B cell (primary cell): Measurements from ENCODE around the gene RPS21. TPM values are rescaled to one million over a fixed set of nuclear protein-coding genes. Genes with fewer than 3 reads are reported as not detected.

Experiments used
- ATAC-seq: fragments of 200-7000 bp; cut with Tn5 transposase; one replicate; pipeline ENCODE4 v1.10.0; 2021; ENCODE audit warnings: low read depth, mild to moderate bottlenecking, moderate number of reproducible peaks, moderate library complexity
- CTCF ChIA-PET: fragments of 350-600 bp; sonication (Branson Sonifier 250); formaldehyde crosslinking; loops from one replicate; lab custom pipeline; 2021; ENCODE audit warnings: antibody characterized with exemption, inconsistent platforms; lab: Charles Lee
- POLR2A ChIA-PET: fragments of 350-600 bp; sonication (Branson Sonifier 250); formaldehyde crosslinking; loops from one replicate; lab custom pipeline; 2021; ENCODE audit warnings: antibody characterized with exemption; lab: Charles Lee
- DNase-seq: peaks from one replicate; pipeline ENCODE4 v3.0.0; 2013
- H2AFZ ChIP-seq: 2 replicates; pipeline ENCODE4 v1.6.1; 2012; ENCODE audit warnings: mild to moderate bottlenecking, low read depth, low read length; ENCODE audit not compliant: insufficient read depth, poor library complexity, severe bottlenecking
- H3K27ac ChIP-seq, 2 donors: 1 replicate in 1 of 2; 2 replicates in 1 of 2; pipeline ENCODE4 v1.5.1; 2012 to 2013; ENCODE audit warnings: low read length in 2 of 2, mild to moderate bottlenecking in 2 of 2, moderate library complexity in 1 of 2
- H3K27me3 ChIP-seq, 4 experiments: fragments of 200-600 bp in 1 of 4; sonication (generic) in 1 of 4; replicated peaks in 1 of 4; 1 replicate in 2 of 4; 2 replicates in 2 of 4; pipeline versions ENCODE4 v1.6.1 to v1.7.0; 2013 to 2016; ENCODE audit warnings: low read length in 3 of 4, mild to moderate bottlenecking in 2 of 4, mixed read lengths in 1 of 4, moderate library complexity in 1 of 4; ENCODE audit not compliant: insufficient read depth in 4 of 4, control insufficient read depth in 3 of 4; ENCODE audit errors: control extremely low read depth in 1 of 4
- H3K36me3 ChIP-seq, 2 experiments: replicated peaks in 1 of 2; 1 replicate in 1 of 2; 2 replicates in 1 of 2; pipeline versions ENCODE4 v1.6.1 to v1.7.1; 2013; ENCODE audit warnings: low read length in 1 of 2; ENCODE audit not compliant: insufficient read depth in 2 of 2, control insufficient read depth in 1 of 2; ENCODE audit errors: control extremely low read depth in 1 of 2, extremely low read depth in 1 of 2
- H3K4me1 ChIP-seq, 2 donors: fragments of 200-600 bp in 1 of 2; sonication (generic) in 1 of 2; 1 replicate in 1 of 2; 2 replicates in 1 of 2; pipeline versions ENCODE4 v1.5.1 to v1.6.1; 2013 to 2017; ENCODE audit warnings: low read length in 2 of 2; ENCODE audit not compliant: control insufficient read depth in 2 of 2, insufficient read depth in 2 of 2
- H3K4me2 ChIP-seq: replicated peaks from 2 replicates; pipeline ENCODE3; 2012; ENCODE audit warnings: mild to moderate bottlenecking, low read depth, low read length; ENCODE audit not compliant: poor library complexity, severe bottlenecking
- H3K4me3 ChIP-seq, 5 experiments: fragments of 200-600 bp in 1 of 5; sonication (generic) in 1 of 5; 1 replicate in 3 of 5; 2 replicates in 2 of 5; pipeline versions ENCODE4 v1.5.1 to v1.7.0; 2011 to 2016; ENCODE audit warnings: low read length in 4 of 5, mild to moderate bottlenecking in 4 of 5, low read depth in 2 of 5, control low read depth in 1 of 5, moderate library complexity in 1 of 5; ENCODE audit not compliant: insufficient read depth in 1 of 5; ENCODE audit errors: control extremely low read depth in 1 of 5, extremely low read depth in 1 of 5
- H3K79me2 ChIP-seq: fragments of 200-600 bp; sonication (generic); one replicate; pipeline ENCODE4 v1.6.0; 2016; ENCODE audit warnings: low read length; ENCODE audit not compliant: control insufficient read depth, insufficient read depth
- H3K9ac ChIP-seq: fragments of 200-600 bp; sonication (generic); 2 replicates; pipeline ENCODE4 v1.6.1; 2017; ENCODE audit warnings: mild to moderate bottlenecking, low read length, moderate library complexity
- H3K9me3 ChIP-seq, 3 donors: one replicate each; pipeline versions ENCODE4 v1.6.1 to v1.7.1; 2013; ENCODE audit warnings: low read length in 2 of 3; ENCODE audit not compliant: control insufficient read depth in 2 of 3, insufficient read depth in 1 of 3; ENCODE audit errors: control extremely low read depth in 1 of 3
- H4K20me1 ChIP-seq: 2 replicates; pipeline ENCODE4 v1.6.0; 2012; ENCODE audit warnings: mild to moderate bottlenecking, low read length; ENCODE audit not compliant: insufficient read depth, control insufficient read depth, poor library complexity, severe bottlenecking
- H3K27ac Mint-ChIP-seq: one replicate; pipeline ENCODE4 v1.8.0; 2021; ENCODE audit warnings: mixed read lengths
- H3K27me3 Mint-ChIP-seq: one replicate; pipeline ENCODE4 v1.8.0; 2021; ENCODE audit warnings: mixed read lengths
- H3K4me1 Mint-ChIP-seq: one replicate; pipeline ENCODE4 v1.8.0; 2021; ENCODE audit warnings: mixed read lengths
- H3K4me3 Mint-ChIP-seq: one replicate; pipeline ENCODE4 v1.8.0; 2021; ENCODE audit warnings: mixed read lengths
- H3K9me3 Mint-ChIP-seq: one replicate; pipeline ENCODE4 v1.8.0; 2022; ENCODE audit warnings: mixed read lengths; ENCODE audit not compliant: insufficient read depth
- CTCF ChIP-seq: fragments of 200-600 bp; IDR thresholded peaks from one replicate; pipeline ENCODE4 v1.8.0; 2022; ENCODE audit warnings: antibody characterized with exemption, mild to moderate bottlenecking
- EZH2 ChIP-seq: IDR thresholded peaks from 2 replicates; pipeline ENCODE4 v1.6.1; 2012; ENCODE audit warnings: borderline replicate concordance, low read depth, mild to moderate bottlenecking, moderate library complexity, low read length; ENCODE audit not compliant: insufficient read depth, poor library complexity, severe bottlenecking
- WGBS: methylation state at CpG from one replicate; pipeline ENCODE4 v1.1.5; 2013; ENCODE audit warnings: missing lambda C conversion rate; ENCODE audit not compliant: insufficient coverage; 5-methylcytosine and 5-hydroxymethylcytosine counted together
- intact Hi-C: fragments of 100-400 bp; cut with micrococcal nuclease; formaldehyde crosslinking; loops from one replicate; pipeline ENCODE4 v1.10.0; 2022
- polyA plus RNA-seq: library from polyadenylated mRNA; depleted of rRNA; stranded (reverse); fragments of >200 nt; gene quantifications from 2 replicates; pipeline ENCODE4 v1.2.3, GENCODE V29; 2012
- total RNA-seq, 2 donors: library from RNA; stranded (reverse); fragments of 120-200 nt in 1 of 2; gene quantifications; 1 replicate in 1 of 2; 2 replicates in 1 of 2; pipeline versions ENCODE4 v1.2.3 to v1.2.4, GENCODE V29; 2013 to 2022

Gene RPS21
- total and polyA plus RNA-seq, 2 donors (not counting 1 experiment from before 2014, with no cell fraction given) = 2,653 to 9,603 TPM

DNA sequence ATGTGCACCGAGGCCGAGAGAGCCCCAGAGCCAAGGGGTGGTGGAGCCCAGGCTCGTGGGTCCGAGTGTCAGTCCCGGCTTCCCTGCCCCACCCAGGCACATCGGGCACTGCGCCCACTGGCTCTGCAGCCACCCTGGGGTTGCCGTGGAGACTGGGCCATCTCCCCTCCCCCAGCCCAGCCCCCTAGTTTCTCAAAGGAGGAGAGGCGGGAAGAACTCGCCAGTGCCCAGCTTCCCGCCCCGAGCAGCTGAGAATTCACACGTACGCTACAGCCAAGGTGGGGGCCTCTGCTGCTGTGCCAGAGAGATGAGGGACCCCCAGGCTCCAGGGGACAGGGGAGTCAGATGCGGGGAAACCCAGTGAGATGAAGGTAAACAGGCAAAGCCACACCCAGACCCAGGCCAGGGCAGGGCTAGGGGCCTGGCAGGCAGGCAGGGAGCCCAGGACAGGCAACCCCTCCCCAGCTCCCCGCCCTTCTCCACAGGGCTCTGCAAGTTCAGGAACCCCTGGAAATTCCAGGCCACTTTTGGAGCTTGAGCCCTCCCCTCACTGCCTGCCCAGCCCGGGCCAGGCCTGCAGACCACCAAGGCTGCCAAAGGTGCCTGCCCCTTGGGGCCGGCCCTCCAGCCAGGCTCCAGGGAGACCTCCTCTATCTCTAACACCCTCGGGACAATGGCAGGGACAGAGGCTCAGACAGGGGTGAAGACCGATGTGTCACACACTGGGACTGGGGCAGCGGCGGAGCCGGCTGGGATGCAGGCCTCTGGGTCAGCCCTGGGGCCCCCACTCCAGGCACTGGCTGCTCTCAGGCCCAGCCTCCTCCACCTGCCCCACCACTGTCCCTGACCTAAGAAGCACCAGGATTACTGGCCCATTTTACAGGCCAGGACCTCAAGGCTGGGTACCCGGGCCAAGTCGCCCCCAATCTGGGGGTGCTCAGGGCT is 25.8 kb upstream of the RPS21 start:
- Histone ChIP-seq H3K4me3 (no peak overlapping the region), H3K9me3 (no peaks in the 10 kb centered on the region), H3K4me1 (peaks cover 4 to 15% of the 10 kb centered on the region in 2 donors), H4K20me1 (peaks cover 6% of the 10 kb centered on the region), H3K9ac (no peak overlapping the region), H3K36me3 (no peaks in the 10 kb centered on the region), H2AFZ (no peak overlapping the region), H3K79me2 (no peaks in the 10 kb centered on the region), H3K27me3 (peaks cover 0 to 3% (median 0%) of the 10 kb centered on the region in 4 experiments), H3K27ac (no peak overlapping the region), H3K4me2 (no peak overlapping the region)
- H3K27me3 Mint-ChIP-seq = no peaks in the 10 kb centered on the region
- H3K9me3 Mint-ChIP-seq = no peaks in the 10 kb centered on the region
- no peak overlapping the region for H3K27ac Mint-ChIP-seq
- H3K4me1 Mint-ChIP-seq = peaks cover 11% of the 10 kb centered on the region
- ChIA-PET POLR2A (no interaction called here), CTCF (no interaction called here)
- DNase-seq (no peak), ATAC-seq (no peak)
- intact Hi-C loops = no loop called here
- 90% methylated on average over 20 of the region's 25 CpGs for WGBS
- TF ChIP-seq CTCF = no peak
- no peak for TF ChIP-seq EZH2
- H3K4me3 Mint-ChIP-seq = no peak overlapping the region
